Neural progenitor cell (in vitro differentiated cells): ENCODE results near the gene PLB1. TPM values are rescaled to one million over a fixed set of nuclear protein-coding genes. Genes with fewer than 3 reads are reported as not detected.

Experiments
- DNase-seq: peaks from one replicate; pipeline ENCODE4 v3.0.0-alpha.2; 2016; ENCODE audit warnings: low spot score
- H2AFZ ChIP-seq: fragments of 200-600 bp; sonication (generic); replicated peaks from 2 replicates; pipeline ENCODE4 v1.6.1; 2016; ENCODE audit warnings: antibody characterized with exemption
- H3F3A ChIP-seq: fragments of 200-600 bp; sonication (generic); 2 replicates; pipeline ENCODE4 v1.6.1; 2016; ENCODE audit warnings: antibody characterized with exemption, low read depth
- H3K27ac ChIP-seq: fragments of 200-600 bp; sonication (generic); 2 replicates; pipeline ENCODE4 v1.5.1; 2016; ENCODE audit warnings: mild to moderate bottlenecking
- H3K27me3 ChIP-seq: fragments of 200-600 bp; sonication (generic); 2 replicates; pipeline ENCODE4 v1.6.1; 2016; ENCODE audit warnings: mild to moderate bottlenecking, moderate library complexity
- H3K36me3 ChIP-seq: fragments of 200-600 bp; sonication (generic); 2 replicates; pipeline ENCODE4 v1.5.1; 2016
- H3K4me1 ChIP-seq: fragments of 200-600 bp; sonication (generic); 2 replicates; pipeline ENCODE4 v1.6.1; 2016; ENCODE audit warnings: mixed run types
- H3K4me2 ChIP-seq: fragments of 200-600 bp; sonication (generic); 2 replicates; pipeline ENCODE4 v1.6.1; 2016
- H3K4me3 ChIP-seq: fragments of 200-600 bp; sonication (generic); 2 replicates; pipeline ENCODE4 v1.5.1; 2016
- H3K79me2 ChIP-seq: fragments of 200-600 bp; sonication (generic); 2 replicates; pipeline ENCODE4 v1.6.1; 2016; ENCODE audit warnings: low read depth
- H3K9ac ChIP-seq: fragments of 200-600 bp; sonication (generic); 2 replicates; pipeline ENCODE4 v1.6.1; 2016
- H3K9me3 ChIP-seq: fragments of 200-600 bp; sonication (generic); 2 replicates; pipeline ENCODE4 v1.5.1; 2016; ENCODE audit warnings: low read depth
- H4K20me1 ChIP-seq: fragments of 200-600 bp; sonication (generic); 2 replicates; pipeline ENCODE4 v1.6.1; 2016; ENCODE audit warnings: low read depth
- H3K27ac Mint-ChIP-seq: 3 replicates; pipeline ENCODE4 v1.8.0; 2021; ENCODE audit warnings: mixed read lengths
- H3K27me3 Mint-ChIP-seq: 2 replicates; pipeline ENCODE4 v1.8.0; 2022; ENCODE audit warnings: low read depth, mild to moderate bottlenecking, inconsistent platforms, moderate library complexity, mixed read lengths; ENCODE audit not compliant: insufficient read depth
- H3K36me3 Mint-ChIP-seq: 3 replicates; pipeline ENCODE4 v1.8.0; 2021; ENCODE audit warnings: mixed read lengths
- H3K4me1 Mint-ChIP-seq: 3 replicates; pipeline ENCODE4 v1.8.0; 2021; ENCODE audit warnings: mixed read lengths
- H3K4me3 Mint-ChIP-seq: 3 replicates; pipeline ENCODE4 v1.8.0; 2021; ENCODE audit warnings: mild to moderate bottlenecking, moderate library complexity, mixed read lengths
- H3K9me3 Mint-ChIP-seq: 3 replicates; pipeline ENCODE4 v1.8.0; 2020; ENCODE audit warnings: mixed read lengths
- CTCF ChIP-seq: fragments of 200-600 bp; sonication (generic); IDR thresholded peaks from 2 replicates; pipeline ENCODE4 v1.5.1; 2017; ENCODE audit warnings: antibody characterized with exemption, mild to moderate bottlenecking
- EZH2 ChIP-seq: fragments of 200-600 bp; sonication (generic); IDR thresholded peaks from 2 replicates; pipeline ENCODE4 v1.6.1; 2017; ENCODE audit warnings: antibody characterized with exemption, mild to moderate bottlenecking, moderate library complexity
- EZH2phosphoT487 ChIP-seq: fragments of 200-600 bp; sonication (generic); IDR thresholded peaks from 2 replicates; pipeline ENCODE4 v1.6.1; 2017; ENCODE audit warnings: antibody characterized with exemption
- total RNA-seq: library from RNA; depleted of rRNA; stranded (reverse); fragments of >200 nt; gene quantifications from 2 replicates; pipeline ENCODE4 v1.2.3, GENCODE V29; 2015; ENCODE audit warnings: low replicate concordance

The PLB1 gene
- total RNA-seq, 1 donor from 2014 or later: not detected

DNA sequence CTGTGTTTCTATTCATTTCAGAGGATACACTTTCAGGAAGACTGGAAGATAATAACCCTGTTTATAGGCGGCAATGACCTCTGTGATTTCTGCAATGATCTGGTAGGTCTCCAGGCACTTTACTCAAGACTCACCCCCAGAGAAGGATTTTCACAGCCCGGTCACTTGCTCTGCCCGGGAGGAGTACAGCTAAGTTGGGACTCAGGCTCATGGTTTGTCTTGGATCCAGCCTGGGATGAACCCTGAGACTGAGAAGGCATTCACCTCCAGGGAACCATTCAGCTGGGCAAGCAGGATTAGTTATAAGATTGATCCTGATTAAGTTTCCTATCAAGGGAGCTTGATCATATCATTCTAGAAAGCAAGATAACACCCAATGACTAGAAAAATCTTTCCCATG lies 83.7 kb downstream of the PLB1 start:
- Histone ChIP-seq H3K9ac (no peak overlapping the region), H3K4me2 (no peak overlapping the region), H2AFZ (no peak overlapping the region), H3K4me3 (no peak overlapping the region), H3K36me3 (no peaks in the 10 kb centered on the region), H3K27me3 (no peaks in the 10 kb centered on the region), H3K79me2 (no peaks in the 10 kb centered on the region), H3K27ac (no peak overlapping the region), H3K9me3 (no peaks in the 10 kb centered on the region), H4K20me1 (no peaks in the 10 kb centered on the region), H3F3A (no peaks in the 10 kb centered on the region), H3K4me1 (no peaks in the 10 kb centered on the region)
- TF ChIP-seq EZH2 (no peak), EZH2phosphoT487 (no peak), CTCF (no peak)
- Mint-ChIP-seq H3K27me3 (peaks cover 5% of the 10 kb centered on the region), H3K36me3 (no peaks in the 10 kb centered on the region), H3K9me3 (peaks cover 2% of the 10 kb centered on the region), H3K27ac (no peak overlapping the region), H3K4me3 (no peak overlapping the region), H3K4me1 (peaks cover 15% of the 10 kb centered on the region)
- no peak for DNase-seq

- Mint-ChIP-seq H3K27ac (peak overlapping the region; percentile 90), H3K27me3 (peaks cover 5% of the 10 kb centered on the region), H3K9me3 (no peaks in the 10 kb centered on the region), H3K36me3 (no peaks in the 10 kb centered on the region), H3K4me3 (no peak overlapping the region), H3K4me1 (peaks cover 15% of the 10 kb centered on the region)
- TF ChIP-seq EZH2: no peak
- no peak for TF ChIP-seq EZH2phosphoT487
- TF ChIP-seq CTCF: no peak
- no peaks in the 10 kb centered on the region for H3K9me3 ChIP-seq
- no peaks in the 10 kb centered on the region for H3K79me2 ChIP-seq
- no peaks in the 10 kb centered on the region for H3F3A ChIP-seq
- no peak for DNase-seq
- no peak overlapping the region for H2AFZ ChIP-seq
- H3K4me1 ChIP-seq: no peaks in the 10 kb centered on the region
- H3K36me3 ChIP-seq: no peaks in the 10 kb centered on the region
- H3K27ac ChIP-seq: no peak overlapping the region
- no peak overlapping the region for H3K4me3 ChIP-seq
- H4K20me1 ChIP-seq: no peaks in the 10 kb centered on the region
- no peak overlapping the region for H3K9ac ChIP-seq
- no peak overlapping the region for H3K4me2 ChIP-seq
- no peaks in the 10 kb centered on the region for H3K27me3 ChIP-seq
Observed at GRCh38 chr2:28580078-28580477, 84.2 kb downstream of the PLB1 start.

- Histone ChIP-seq H3K36me3 (no peaks in the 10 kb centered on the region), H3K9me3 (no peaks in the 10 kb centered on the region), H3K27ac (no peak overlapping the region), H3K79me2 (no peaks in the 10 kb centered on the region), H3K4me1 (no peaks in the 10 kb centered on the region), H3F3A (no peaks in the 10 kb centered on the region), H2AFZ (no peak overlapping the region), H4K20me1 (no peaks in the 10 kb centered on the region), H3K9ac (no peak overlapping the region), H3K27me3 (no peaks in the 10 kb centered on the region), H3K4me3 (no peak overlapping the region), H3K4me2 (no peak overlapping the region)
- TF ChIP-seq EZH2phosphoT487: no peak
- TF ChIP-seq CTCF: no peak
- TF ChIP-seq EZH2: no peak
- Mint-ChIP-seq H3K9me3 (no peaks in the 10 kb centered on the region), H3K27me3 (peaks cover 5% of the 10 kb centered on the region), H3K4me1 (peaks cover 15% of the 10 kb centered on the region), H3K27ac (peak overlapping the region; percentile 69), H3K36me3 (no peaks in the 10 kb centered on the region), H3K4me3 (no peak overlapping the region)
- DNase-seq: no peak
Observed at GRCh38 chr2:28581312-28581711, 85.5 kb downstream of the PLB1 start.
